ENCODE results near the gene VAPA. TPM values are rescaled to one million over a fixed set of nuclear protein-coding genes. Genes with fewer than 3 reads are reported as not detected.

Gene VAPA
- total RNA-seq, 1 donor, result 436 TPM

GRCh38 chr18:9989481-9989880 lies 75.7 kb downstream of the VAPA start:
- DNase-seq (ENCODE audit: low read depth), result no peak
- H3K4me3 ChIP-seq (ENCODE audit: low read depth, low read length), result no peak overlapping the region
- TF ChIP-seq, protein P1, sequence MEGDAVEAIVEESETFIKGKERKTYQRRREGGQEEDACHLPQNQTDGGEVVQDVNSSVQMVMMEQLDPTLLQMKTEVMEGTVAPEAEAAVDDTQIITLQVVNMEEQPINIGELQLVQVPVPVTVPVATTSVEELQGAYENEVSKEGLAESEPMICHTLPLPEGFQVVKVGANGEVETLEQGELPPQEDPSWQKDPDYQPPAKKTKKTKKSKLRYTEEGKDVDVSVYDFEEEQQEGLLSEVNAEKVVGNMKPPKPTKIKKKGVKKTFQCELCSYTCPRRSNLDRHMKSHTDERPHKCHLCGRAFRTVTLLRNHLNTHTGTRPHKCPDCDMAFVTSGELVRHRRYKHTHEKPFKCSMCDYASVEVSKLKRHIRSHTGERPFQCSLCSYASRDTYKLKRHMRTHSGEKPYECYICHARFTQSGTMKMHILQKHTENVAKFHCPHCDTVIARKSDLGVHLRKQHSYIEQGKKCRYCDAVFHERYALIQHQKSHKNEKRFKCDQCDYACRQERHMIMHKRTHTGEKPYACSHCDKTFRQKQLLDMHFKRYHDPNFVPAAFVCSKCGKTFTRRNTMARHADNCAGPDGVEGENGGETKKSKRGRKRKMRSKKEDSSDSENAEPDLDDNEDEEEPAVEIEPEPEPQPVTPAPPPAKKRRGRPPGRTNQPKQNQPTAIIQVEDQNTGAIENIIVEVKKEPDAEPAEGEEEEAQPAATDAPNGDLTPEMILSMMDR (IDR thresholded peaks at IDR 0.05; ENCODE audit: insufficient read depth, low read length), result no peak

- no peak for DNase-seq (ENCODE audit: low read depth)
- TF ChIP-seq, protein P1 (IDR thresholded peaks at IDR 0.05; ENCODE audit: insufficient read depth, low read length), result no peak
- H3K4me3 ChIP-seq (ENCODE audit: low read depth, low read length), result no peak overlapping the region
Measured at GRCh38 chr18:9991011-9992000, 77.5 kb downstream of the VAPA start.

GRCh38 chr18:9992300-9992972 lies 78.6 kb downstream of the VAPA start:
- TF ChIP-seq, protein P1 (IDR thresholded peaks at IDR 0.05; ENCODE audit: insufficient read depth, low read length), result no peak
- no peak overlapping the region for H3K4me3 ChIP-seq (ENCODE audit: low read depth, low read length)
- DNase-seq (ENCODE audit: low read depth), result no peak

GRCh38 chr18:9992973-9993520 lies 79.2 kb downstream of the VAPA start:
- TF ChIP-seq, protein P1 (IDR thresholded peaks at IDR 0.05; ENCODE audit: insufficient read depth, low read length), result no peak
- H3K4me3 ChIP-seq (ENCODE audit: low read depth, low read length), result no peak overlapping the region
- DNase-seq (ENCODE audit: low read depth), result no peak

DNA sequence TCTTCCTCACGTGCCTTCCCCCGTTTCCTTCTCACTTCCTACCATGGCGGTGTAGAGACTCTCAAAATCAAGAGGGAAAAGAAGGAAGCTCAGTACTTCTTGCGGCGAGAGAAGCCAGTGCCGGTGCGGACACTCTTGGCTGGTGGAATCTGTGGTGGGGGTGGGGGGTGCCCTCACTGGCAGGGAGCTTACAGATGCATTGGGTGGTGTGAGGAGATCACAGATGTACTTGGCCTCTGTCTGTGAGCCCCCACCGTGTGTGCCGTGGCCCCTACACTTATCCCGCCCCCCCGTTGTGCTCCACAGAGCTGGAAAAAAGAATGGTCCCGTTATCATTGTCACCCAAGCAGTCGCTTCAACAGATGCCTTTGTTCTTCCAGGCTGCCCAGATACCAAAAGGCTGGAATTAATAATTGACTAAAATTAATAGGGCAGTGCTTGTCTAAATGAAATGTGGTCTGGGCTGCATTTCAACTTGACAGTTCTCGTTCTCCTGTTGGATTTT lies 79.8 kb downstream of the VAPA start:
- H3K4me3 ChIP-seq (ENCODE audit: low read depth, low read length), result no peak overlapping the region
- no peak for DNase-seq (ENCODE audit: low read depth)
- TF ChIP-seq, protein P1 (IDR thresholded peaks at IDR 0.05; ENCODE audit: insufficient read depth, low read length), result no peak

- TF ChIP-seq, protein P1 (IDR thresholded peaks at IDR 0.05; ENCODE audit: insufficient read depth, low read length), result no peak
- no peak overlapping the region for H3K4me3 ChIP-seq (ENCODE audit: low read depth, low read length)
- DNase-seq (ENCODE audit: low read depth), result no peak
Measured at GRCh38 chr18:9994026-9994570, 80.3 kb downstream of the VAPA start.

All from fibroblast of the aortic adventitia (primary cell).